GM13977 (cell line): ENCODE data around the gene CCDC33.
A peak's percentile ranks its signal among the peaks of the same experiment; 100 is the strongest.

Experiments
- DNase-seq: peaks from one replicate; pipeline ENCODE4 v3.0.0; 2012; ENCODE audit warnings: low spot score
- in situ Hi-C: fragments of 300-500 bp; cut with MboI; formaldehyde crosslinking; loops from one replicate; pipeline ENCODE4 v1.12.0; 2022; ENCODE audit warnings: low sequenced_read_pairs, low pct_unique_long_range_greater_than_20kb, mixed read lengths, inconsistent platforms; ENCODE audit not compliant: unreplicated experiment
- TF ChIP-seq, protein P1 (sequence below): IDR thresholded peaks from 2 replicates; pipeline ENCODE4 v1.5.1; 2012; ENCODE audit warnings: mild to moderate bottlenecking, control low read depth; ENCODE audit not compliant: insufficient read depth; ENCODE audit errors: extremely low read depth, missing control alignments

The CCDC33 gene

DNA sequence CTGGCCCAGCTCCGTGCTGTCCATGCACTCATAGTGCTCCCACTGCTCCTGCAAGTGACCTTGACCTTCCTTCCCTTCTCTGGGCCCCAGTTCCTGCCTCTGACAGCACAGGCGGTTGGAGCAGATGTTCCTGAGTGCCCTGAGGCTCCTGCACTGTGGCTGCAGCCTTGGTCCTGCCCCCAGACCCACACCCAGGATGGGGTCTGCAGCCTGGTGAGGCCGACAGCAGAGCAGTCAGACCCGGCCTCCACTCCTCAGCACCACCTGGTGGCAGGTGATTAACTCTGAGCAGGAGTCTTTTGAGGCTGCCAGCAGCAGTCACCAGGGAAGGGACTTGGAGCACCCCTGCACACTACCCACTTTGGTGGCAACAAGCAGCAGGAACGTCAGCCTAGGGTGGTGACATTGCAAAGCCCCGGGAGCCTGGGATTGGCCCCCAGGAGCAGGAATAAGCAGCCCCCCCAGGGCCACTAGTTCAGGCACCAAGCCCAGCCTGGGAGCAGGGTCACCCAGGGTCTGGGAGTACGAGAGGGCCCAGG, 66.8 kb downstream of the CCDC33 start:
- DNase-seq: peak; percentile 84
- in situ Hi-C loops: no loop called here
- TF ChIP-seq, protein P1, sequence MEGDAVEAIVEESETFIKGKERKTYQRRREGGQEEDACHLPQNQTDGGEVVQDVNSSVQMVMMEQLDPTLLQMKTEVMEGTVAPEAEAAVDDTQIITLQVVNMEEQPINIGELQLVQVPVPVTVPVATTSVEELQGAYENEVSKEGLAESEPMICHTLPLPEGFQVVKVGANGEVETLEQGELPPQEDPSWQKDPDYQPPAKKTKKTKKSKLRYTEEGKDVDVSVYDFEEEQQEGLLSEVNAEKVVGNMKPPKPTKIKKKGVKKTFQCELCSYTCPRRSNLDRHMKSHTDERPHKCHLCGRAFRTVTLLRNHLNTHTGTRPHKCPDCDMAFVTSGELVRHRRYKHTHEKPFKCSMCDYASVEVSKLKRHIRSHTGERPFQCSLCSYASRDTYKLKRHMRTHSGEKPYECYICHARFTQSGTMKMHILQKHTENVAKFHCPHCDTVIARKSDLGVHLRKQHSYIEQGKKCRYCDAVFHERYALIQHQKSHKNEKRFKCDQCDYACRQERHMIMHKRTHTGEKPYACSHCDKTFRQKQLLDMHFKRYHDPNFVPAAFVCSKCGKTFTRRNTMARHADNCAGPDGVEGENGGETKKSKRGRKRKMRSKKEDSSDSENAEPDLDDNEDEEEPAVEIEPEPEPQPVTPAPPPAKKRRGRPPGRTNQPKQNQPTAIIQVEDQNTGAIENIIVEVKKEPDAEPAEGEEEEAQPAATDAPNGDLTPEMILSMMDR: peak; percentile 82

DNA sequence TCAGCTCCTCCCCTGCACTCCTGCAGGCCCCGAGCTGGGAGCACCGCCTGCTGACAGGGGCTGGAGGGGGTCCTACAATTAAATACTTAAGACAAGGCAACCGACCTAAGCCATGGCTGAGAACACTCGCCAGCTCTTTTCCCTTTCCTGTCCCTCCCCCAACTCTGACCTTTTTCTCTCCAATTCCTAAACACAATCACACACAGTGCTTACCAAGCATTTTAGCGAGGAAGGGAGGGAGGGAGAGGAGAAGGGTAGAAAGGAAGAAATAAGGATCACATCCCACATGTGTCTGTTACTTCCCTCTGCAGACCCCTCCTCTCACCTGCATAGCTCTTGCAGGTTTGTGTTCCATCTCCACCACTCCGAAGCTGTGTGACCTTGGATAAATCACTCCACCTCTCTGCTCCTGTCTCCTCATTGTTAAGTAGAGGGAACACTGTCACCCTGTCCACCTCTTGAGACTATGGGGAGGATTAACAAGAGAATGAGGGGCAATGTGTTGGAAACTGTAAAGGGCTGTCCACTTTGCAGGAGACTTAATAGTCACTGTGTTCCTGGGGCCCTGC, 67.7 kb downstream of the CCDC33 start:
- DNase-seq: no peak
- in situ Hi-C loops: no loop called here
- TF ChIP-seq, protein P1: no peak

DNA sequence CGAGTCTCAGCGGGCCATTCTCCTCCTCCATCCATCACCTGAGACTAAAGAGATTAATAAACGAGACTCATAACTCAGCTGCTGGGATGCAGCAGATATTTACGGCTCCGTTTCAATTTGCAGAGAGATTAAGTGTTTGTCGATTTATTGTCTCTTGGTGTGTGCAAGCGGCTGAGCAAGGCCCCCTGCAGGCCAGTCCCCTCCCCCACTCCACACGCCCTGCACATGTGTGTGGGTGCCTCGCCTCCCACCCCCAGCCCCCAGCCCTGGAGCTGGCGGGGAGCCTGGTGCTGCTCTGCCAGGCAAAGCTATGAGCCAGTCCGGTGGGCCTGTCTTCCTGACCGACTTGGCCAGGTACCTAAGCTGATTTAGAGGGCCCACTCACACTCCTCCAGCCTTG, 68.3 kb downstream of the CCDC33 start:
- no peak for DNase-seq
- in situ Hi-C loops: no loop called here
- TF ChIP-seq, protein P1: no peak

DNA sequence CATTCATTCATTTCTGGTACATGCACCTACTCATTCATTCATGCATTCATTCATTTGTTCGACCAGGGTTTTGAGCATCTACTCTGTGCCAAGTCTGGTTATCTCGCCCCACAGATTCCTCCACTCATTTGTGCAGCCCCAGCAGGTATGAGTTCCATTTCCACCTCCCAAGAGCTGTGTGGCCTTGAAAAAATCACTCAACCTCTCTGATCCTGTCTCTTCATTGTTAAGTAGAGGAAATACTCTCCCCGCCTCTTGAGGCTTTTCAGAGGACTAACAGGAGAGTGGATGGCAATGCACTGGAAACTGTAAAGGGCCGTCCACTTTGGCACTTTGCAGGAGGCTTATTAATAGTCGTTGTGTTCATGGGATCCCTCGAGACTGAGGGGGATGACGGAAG, 69.6 kb downstream of the CCDC33 start:
- TF ChIP-seq, protein P1: no peak
- in situ Hi-C loops: loop anchor here (5.0 kb wide), 1 partner anchor 173 kb away; the partner anchor contains the start of gene ISLR2
- DNase-seq: no peak

DNA sequence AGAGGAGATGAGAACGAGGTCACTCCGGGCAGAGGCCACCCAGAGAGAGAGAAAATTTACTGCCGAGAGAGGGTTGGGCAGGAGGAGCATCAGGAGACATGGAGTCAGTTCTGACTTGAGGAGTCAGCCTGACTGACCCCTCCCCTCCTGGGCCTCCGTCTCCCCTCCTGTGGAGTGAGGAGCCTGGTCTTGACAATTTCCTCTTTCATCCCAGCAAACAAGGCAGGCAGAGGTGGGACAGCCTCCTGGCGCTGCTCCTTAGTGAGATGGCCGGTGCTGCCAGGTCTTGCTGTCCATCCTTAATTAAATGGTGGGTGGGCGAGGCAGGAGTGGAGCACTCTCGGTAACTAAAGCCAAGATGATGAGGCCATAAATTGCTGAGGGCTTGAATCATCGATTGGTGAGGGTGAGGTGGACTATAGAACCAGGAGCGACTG, 70.7 kb downstream of the CCDC33 start:
- in situ Hi-C loops: loop anchor here (5.0 kb wide), 1 partner anchor 174 kb away; the partner anchor contains the start of gene ISLR2
- no peak for DNase-seq
- TF ChIP-seq, protein P1: no peak

DNA sequence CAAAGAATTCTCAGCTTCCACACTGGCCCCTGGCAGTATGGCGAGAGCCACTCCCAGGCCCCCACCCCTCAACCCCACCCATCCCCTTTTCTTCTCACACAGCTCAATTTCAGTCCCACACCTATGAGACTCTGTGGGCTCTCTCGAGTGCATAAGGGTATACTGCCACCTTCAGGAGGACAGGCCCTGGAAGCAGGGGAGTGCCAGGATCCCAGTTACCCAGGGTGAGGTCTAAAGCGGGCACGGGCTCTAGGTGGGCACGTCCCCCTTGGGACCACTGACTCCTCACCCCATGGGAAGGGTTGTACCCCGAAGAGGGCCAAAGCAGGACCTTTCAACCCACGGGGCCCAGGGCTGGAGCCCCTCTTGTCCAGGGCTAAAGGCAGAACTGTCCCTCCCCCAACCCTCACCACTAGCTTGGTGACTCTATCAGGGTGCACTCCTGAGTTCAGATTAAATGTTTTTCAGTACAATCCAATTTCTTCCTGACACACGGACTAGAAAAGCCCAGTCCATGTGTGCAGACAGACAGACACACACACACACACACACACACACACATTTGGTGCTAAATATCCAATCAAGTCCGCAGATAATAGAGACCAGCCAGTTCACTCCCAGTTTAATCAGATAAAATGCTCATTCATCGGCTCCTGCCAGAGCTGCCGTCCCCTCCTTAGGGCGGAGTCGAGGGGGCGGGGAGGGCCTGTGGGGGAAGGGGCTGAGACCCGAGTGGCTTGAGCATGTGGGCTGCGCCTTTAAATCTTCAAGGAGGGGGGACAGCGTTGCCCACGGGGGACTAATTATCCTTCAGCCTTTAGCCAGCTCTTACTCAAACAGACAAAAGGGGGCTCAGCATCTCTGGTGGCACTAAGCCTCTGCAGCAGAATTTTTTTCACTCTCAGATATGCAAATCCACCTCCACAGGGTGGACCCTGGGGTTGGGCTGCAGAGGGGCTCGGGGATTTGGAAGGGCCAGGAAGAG, 72.0 kb downstream of the CCDC33 start:
- peak; percentile 84 for DNase-seq
- in situ Hi-C loops: loop anchor here (5.0 kb wide), 1 partner anchor 176 kb away; the partner anchor contains the start of gene ISLR2
- TF ChIP-seq, protein P1: peak; percentile 79
